ENCODE measurements around the gene CYBA.

The CYBA gene

GRCh38 chr16:88661468-88661867, 10.6 kb upstream of the CYBA start:
- DNase-seq (ENCODE audit: low read depth), result no peak

- DNase-seq (ENCODE audit: low read depth), result no peak
Measured at GRCh38 chr16:88659160-88659559, 8.3 kb upstream of the CYBA start.

- no peak for DNase-seq (ENCODE audit: low read depth)
Measured at GRCh38 chr16:88658714-88659113, 7.9 kb upstream of the CYBA start.

- DNase-seq (ENCODE audit: low read depth), result no peak
Measured at GRCh38 chr16:88657371-88657770, 6.5 kb upstream of the CYBA start.

GRCh38 chr16:88656291-88656980, 5.6 kb upstream of the CYBA start:
- DNase-seq (ENCODE audit: low read depth), result no peak

GRCh38 chr16:88655733-88656281, 5.0 kb upstream of the CYBA start:
- DNase-seq (ENCODE audit: low read depth), result no peak

- no peak for DNase-seq (ENCODE audit: low read depth)
Measured at GRCh38 chr16:88655053-88655732, 4.3 kb upstream of the CYBA start.

GRCh38 chr16:88654363-88655052, 3.7 kb upstream of the CYBA start:
- DNase-seq (ENCODE audit: low read depth), result no peak

GRCh38 chr16:88653596-88654362, 2.9 kb upstream of the CYBA start:
- no peak for DNase-seq (ENCODE audit: low read depth)

- no peak for DNase-seq (ENCODE audit: low read depth)
Measured at GRCh38 chr16:88653101-88653500, 2.2 kb upstream of the CYBA start.

- no peak for DNase-seq (ENCODE audit: low read depth)
Measured at GRCh38 chr16:88652762-88653063, 1.9 kb upstream of the CYBA start.

GRCh38 chr16:88651989-88652761, 1.3 kb upstream of the CYBA start:
- DNase-seq (ENCODE audit: low read depth), result no peak

GRCh38 chr16:88651276-88651988, 579 bp upstream of the CYBA start:
- DNase-seq (ENCODE audit: low read depth), result no peak

- DNase-seq (ENCODE audit: low read depth), result no peak
Measured at GRCh38 chr16:88649924-88650748, 717 bp downstream of the CYBA start.

- DNase-seq (ENCODE audit: low read depth), result no peak
Measured at GRCh38 chr16:88649195-88649923, 1.5 kb downstream of the CYBA start.

GRCh38 chr16:88647178-88648070, 3.4 kb downstream of the CYBA start:
- DNase-seq (ENCODE audit: low read depth), result no peak

GRCh38 chr16:88646345-88647034, 4.4 kb downstream of the CYBA start:
- no peak for DNase-seq (ENCODE audit: low read depth)

GRCh38 chr16:88645941-88646340, 4.9 kb downstream of the CYBA start:
- no peak for DNase-seq (ENCODE audit: low read depth)

All from non-pigmented ciliary epithelial cell (primary cell).